Psoas muscle (tissue), 8 donors: Measurements from ENCODE around the gene SSR4. TPM values are rescaled to one million over a fixed set of nuclear protein-coding genes. Genes with fewer than 3 reads are reported as not detected.

Source experiments
- ATAC-seq, 4 donors: fragments of 200-7000 bp; cut with Tn5 transposase; one replicate each; pipeline ENCODE4 v1.9.1; 2020; ENCODE audit warnings: moderate library complexity in 3 of 4, mild to moderate bottlenecking in 2 of 4
- DNase-seq, 2 donors: peaks; one replicate each; pipeline ENCODE4 v3.0.0-alpha.2; 2020
- H3K27ac ChIP-seq: fragments of 200-600 bp; one replicate; pipeline ENCODE4 v1.8.0; 2022
- H3K27me3 ChIP-seq, 3 donors: fragments of 200-600 bp in 1 of 3; one replicate each; pipeline versions ENCODE4 v1.6.1 to v1.8.0; 2013 to 2022; ENCODE audit warnings: low read length in 2 of 3, mild to moderate bottlenecking in 2 of 3, moderate library complexity in 1 of 3; ENCODE audit not compliant: insufficient read depth in 3 of 3
- H3K36me3 ChIP-seq, 2 donors: fragments of 200-600 bp in 1 of 2; one replicate each; pipeline versions ENCODE4 v1.6.1 to v1.8.0; 2013 to 2022; ENCODE audit warnings: low read depth in 1 of 2, mild to moderate bottlenecking in 1 of 2, moderate library complexity in 1 of 2; ENCODE audit not compliant: insufficient read depth in 1 of 2
- H3K4me1 ChIP-seq: fragments of 200-600 bp; one replicate; pipeline ENCODE4 v1.8.0; 2022
- H3K4me3 ChIP-seq: fragments of 200-600 bp; one replicate; pipeline ENCODE4 v1.8.0; 2022; ENCODE audit warnings: mild to moderate bottlenecking
- H3K9me3 ChIP-seq: fragments of 200-600 bp; one replicate; pipeline ENCODE4 v1.8.0; 2022
- CTCF ChIP-seq: fragments of 200-600 bp; IDR thresholded peaks from one replicate; pipeline ENCODE4 v1.8.0; 2022; ENCODE audit warnings: antibody characterized with exemption
- WGBS, 3 donors: extraction: QIAGEN DNeasy Blood & Tissue Kit; methylation state at CpG; one replicate each; pipeline versions ENCODE4 v1.1.6 to v1.1.7; 2013; 5-methylcytosine and 5-hydroxymethylcytosine counted together
- intact Hi-C, 2 donors: fragments of 100-400 bp; cut with DNase I; formaldehyde crosslinking; loops; one replicate each; pipeline versions ENCODE4 v1.11.0 to v1.14.2; 2022
- polyA plus RNA-seq, 3 donors: library from polyadenylated mRNA; stranded (reverse); fragments of 200-250 nt; gene quantifications; one replicate each; pipeline ENCODE4 v1.2.3, GENCODE V29; 2013
- total RNA-seq, 4 donors: library from RNA; stranded (reverse); fragmentation: NEBNext Ultra II Directional in 2 of 4; extraction: Animal tissue kit (Norgen Biotek cat#: 25700) in 2 of 4; gene quantifications; one replicate each; pipeline versions ENCODE4 v1.2.1 to v1.2.4, GENCODE V29; 2021 to 2023
- donor health status: healthy with polysubstance abuse.
- donor health status: DM: no; HTN: no; CAD: no; lungs with moderate emphysema.
- donor health status: Bipolar disorder and iron deficiency.
- donor health status: healthy.
- donor health status: DM: yes; HTN: yes; CAD: no.
- donor health status: DM: no; HTN: no; CAD: no.
- donor health status: DM: no; HTN: no; CAD: no.
- donor health status: DM: yes; HTN: yes; CAD: no.

The SSR4 gene
- total and polyA plus RNA-seq, 7 donors = 57.2 to 198 (median 84.5) TPM

GRCh38 chrX:153778181-153778580 is 16.3 kb upstream of the SSR4 start:
- intact Hi-C loops = no loop called here
- Histone ChIP-seq H3K4me1 (no peaks in the 10 kb centered on the region), H3K27ac (no peak overlapping the region), H3K4me3 (no peak overlapping the region), H3K27me3 (no peaks in the 10 kb centered on the region), H3K36me3 (peaks cover 0 to 2% of the 10 kb centered on the region in 2 donors), H3K9me3 (no peaks in the 10 kb centered on the region)
- WGBS, 3 donors = 60 to 73% (median 68%) methylated on average over 12 to 17 of the region's 17 CpGs
- no peak for ATAC-seq
- peak in 1 of 2 donors; percentile 43 for DNase-seq
- no peak for TF ChIP-seq CTCF

- WGBS, 3 donors = 52 to 74% methylated on average over 16 of the region's 16 CpGs; no CpG with 5 or more reads in 1 of the 3 donors
- ATAC-seq = peak in 3 of 4 donors; percentile 21 to 36 (median 24)
- intact Hi-C loops = no loop called here
- Histone ChIP-seq H3K4me1 (no peaks in the 10 kb centered on the region), H3K36me3 (peaks cover 0 to 2% of the 10 kb centered on the region in 2 donors), H3K27me3 (no peaks in the 10 kb centered on the region), H3K9me3 (no peaks in the 10 kb centered on the region), H3K4me3 (no peak overlapping the region), H3K27ac (no peak overlapping the region)
- TF ChIP-seq CTCF = peak; percentile 30
- peak; percentile 21 to 68 for DNase-seq
Measured at GRCh38 chrX:153778684-153779101, 15.8 kb upstream of the SSR4 start.

- intact Hi-C loops = loop anchor here in 1 of 2 donors (5.0 kb wide), 1 partner anchor 187 kb away; no protein-coding TSS in a partner anchor
- Histone ChIP-seq H3K4me1 (no peaks in the 10 kb centered on the region), H3K27ac (peak overlapping the region; percentile 87), H3K36me3 (peaks cover 2 to 9% of the 10 kb centered on the region in 2 donors), H3K27me3 (no peaks in the 10 kb centered on the region), H3K9me3 (no peaks in the 10 kb centered on the region), H3K4me3 (peak overlapping the region; percentile 56)
- DNase-seq = no peak
- no peak for TF ChIP-seq CTCF
- peak; percentile 6 to 20 (median 12) for ATAC-seq
- WGBS, 3 donors = 62 to 79% (median 67%) methylated on average over 15 to 18 of the region's 18 CpGs
Measured at GRCh38 chrX:153779891-153780677, 14.4 kb upstream of the SSR4 start.

- Histone ChIP-seq H3K27ac (peak within 1 kb of the TSS; percentile 87), H3K4me3 (peak within 1 kb of the TSS; percentile 56), H3K27me3 (no peaks in the 10 kb centered on the region), H3K4me1 (no peaks in the 10 kb centered on the region), H3K9me3 (no peaks in the 10 kb centered on the region), H3K36me3 (peaks cover 2 to 12% of the 10 kb centered on the region in 2 donors)
- DNase-seq (peak in 1 of 2 donors; percentile 83), ATAC-seq (peak; percentile 76 to 86 (median 82))
- 3 to 46% (median 5%) methylated on average over 11 to 52 of the region's 52 CpGs for WGBS, 3 donors
- intact Hi-C loops = loop anchor here in 1 of 2 donors (5.0 kb wide), 1 partner anchor 186 kb away; no protein-coding TSS in a partner anchor
- no peak for TF ChIP-seq CTCF
Measured at GRCh38 chrX:153780678-153781427, 13.6 kb upstream of the SSR4 start, which contains the start of gene SRPK3. SRPK3 (plus strand) TSS chrX:153781041; CDS start chrX:153781087, 46 bp downstream.
